Measurements from ENCODE around the gene PRRX2. TPM values are rescaled to one million over a fixed set of nuclear protein-coding genes. Genes with fewer than 3 reads are reported as not detected.

The PRRX2 gene
- total RNA-seq, 1 donor from 2014 or later, result 10.1 TPM

DNA sequence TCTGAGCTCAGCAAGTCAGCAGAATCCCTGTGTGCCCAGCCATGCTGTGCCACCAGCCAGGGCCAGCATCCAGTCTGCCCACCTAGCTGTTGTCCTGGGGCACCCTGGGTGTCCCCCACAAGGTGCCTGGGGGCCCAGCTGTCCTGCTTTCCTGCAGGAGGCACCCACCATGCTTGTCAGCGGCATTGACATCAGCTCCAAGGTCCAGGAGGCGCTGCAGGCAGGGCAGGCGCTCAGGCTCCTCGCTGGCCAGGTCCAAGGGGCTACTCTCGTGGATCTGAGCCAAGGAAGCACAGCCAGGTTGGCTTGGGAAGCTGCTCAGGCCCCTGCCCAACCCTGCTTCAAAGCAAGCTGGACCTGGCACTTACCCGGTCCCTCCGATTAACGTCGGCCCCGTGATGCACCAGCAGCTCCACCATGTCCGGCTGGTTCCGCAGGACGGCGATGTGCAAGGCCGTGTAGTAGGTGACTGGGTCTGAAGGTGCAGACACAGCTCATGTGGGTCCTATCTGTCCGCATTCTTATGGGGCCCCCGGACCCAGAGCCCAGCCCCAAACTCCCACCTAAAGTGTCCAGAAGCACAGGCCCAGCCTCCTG lies 26.3 kb upstream of the PRRX2 start:
- Mint-ChIP-seq H3K4me1 (peaks cover 26% of the 10 kb centered on the region), H3K36me3 (peaks cover 18% of the 10 kb centered on the region), H3K27ac (peak overlapping the region; percentile 92), H3K4me3 (no peak overlapping the region), H3K27me3 (ENCODE audit: low read depth) (no peaks in the 10 kb centered on the region), H3K9me3 (no peaks in the 10 kb centered on the region)
- TF ChIP-seq, protein P1, sequence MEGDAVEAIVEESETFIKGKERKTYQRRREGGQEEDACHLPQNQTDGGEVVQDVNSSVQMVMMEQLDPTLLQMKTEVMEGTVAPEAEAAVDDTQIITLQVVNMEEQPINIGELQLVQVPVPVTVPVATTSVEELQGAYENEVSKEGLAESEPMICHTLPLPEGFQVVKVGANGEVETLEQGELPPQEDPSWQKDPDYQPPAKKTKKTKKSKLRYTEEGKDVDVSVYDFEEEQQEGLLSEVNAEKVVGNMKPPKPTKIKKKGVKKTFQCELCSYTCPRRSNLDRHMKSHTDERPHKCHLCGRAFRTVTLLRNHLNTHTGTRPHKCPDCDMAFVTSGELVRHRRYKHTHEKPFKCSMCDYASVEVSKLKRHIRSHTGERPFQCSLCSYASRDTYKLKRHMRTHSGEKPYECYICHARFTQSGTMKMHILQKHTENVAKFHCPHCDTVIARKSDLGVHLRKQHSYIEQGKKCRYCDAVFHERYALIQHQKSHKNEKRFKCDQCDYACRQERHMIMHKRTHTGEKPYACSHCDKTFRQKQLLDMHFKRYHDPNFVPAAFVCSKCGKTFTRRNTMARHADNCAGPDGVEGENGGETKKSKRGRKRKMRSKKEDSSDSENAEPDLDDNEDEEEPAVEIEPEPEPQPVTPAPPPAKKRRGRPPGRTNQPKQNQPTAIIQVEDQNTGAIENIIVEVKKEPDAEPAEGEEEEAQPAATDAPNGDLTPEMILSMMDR (IDR thresholded peaks at IDR 0.05; ENCODE audit: unreplicated experiment), result no peak
- no peak for DNase-seq (ENCODE audit: low spot score in 2 of 2, unreplicated experiment in 2 of 2)

- no peaks in the 10 kb centered on the region for H3K9me3 Mint-ChIP-seq
- TF ChIP-seq, protein P1 (IDR thresholded peaks at IDR 0.05; ENCODE audit: unreplicated experiment), result no peak
- peak overlapping the region; percentile 92 for H3K27ac Mint-ChIP-seq
- no peak for DNase-seq (ENCODE audit: low spot score in 2 of 2, unreplicated experiment in 2 of 2)
- no peaks in the 10 kb centered on the region for H3K27me3 Mint-ChIP-seq (ENCODE audit: low read depth)
- peaks cover 18% of the 10 kb centered on the region for H3K36me3 Mint-ChIP-seq
- H3K4me1 Mint-ChIP-seq, result peaks cover 26% of the 10 kb centered on the region
- H3K4me3 Mint-ChIP-seq, result peak overlapping the region; percentile 70
Measured at GRCh38 chr9:129639756-129640085, 25.7 kb upstream of the PRRX2 start.

DNA sequence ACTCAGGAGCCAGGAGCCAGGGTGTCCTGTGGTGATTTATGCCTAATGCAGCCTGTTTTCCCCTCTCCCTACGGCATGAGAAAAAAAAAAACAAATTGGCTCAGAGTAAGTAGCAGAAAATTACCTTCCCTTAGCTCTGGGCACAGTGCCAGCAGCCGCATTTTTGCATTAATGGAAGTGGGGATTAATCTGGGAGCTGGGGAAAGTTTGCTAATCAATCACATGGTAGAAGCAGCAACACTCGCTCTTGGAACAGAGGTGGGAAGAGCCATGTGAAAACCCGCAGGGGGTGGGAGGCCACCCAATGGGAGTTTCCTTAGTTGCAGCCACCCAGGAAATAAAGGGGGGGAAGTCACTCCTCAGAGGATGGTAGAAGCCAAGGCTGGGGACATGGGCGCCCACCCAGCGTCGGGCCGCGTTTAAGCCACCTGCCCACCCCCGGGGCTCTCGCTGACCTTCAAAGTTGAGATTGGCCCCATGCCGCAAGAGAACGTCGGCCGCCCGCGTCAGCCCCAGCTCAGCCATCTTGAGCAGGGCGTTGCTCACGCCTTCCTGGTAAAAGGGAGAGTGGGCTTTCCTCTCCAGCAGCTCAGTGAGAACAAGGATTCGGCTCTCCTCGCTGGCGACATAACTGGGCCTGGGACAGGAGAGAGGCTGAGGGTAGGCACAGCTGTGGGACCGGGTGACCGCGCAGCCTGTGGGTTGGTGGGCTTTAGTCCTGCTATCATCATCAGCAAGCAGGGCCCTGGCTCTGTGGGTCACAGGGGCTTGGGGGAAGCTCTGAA lies 25.2 kb upstream of the PRRX2 start:
- no peaks in the 10 kb centered on the region for H3K9me3 Mint-ChIP-seq
- DNase-seq (ENCODE audit: low spot score in 2 of 2, unreplicated experiment in 2 of 2), result peak; percentile 76 to 88
- peak overlapping the region; percentile 92 for H3K27ac Mint-ChIP-seq
- TF ChIP-seq, protein P1 (IDR thresholded peaks at IDR 0.05; ENCODE audit: unreplicated experiment), result no peak
- peaks cover 26% of the 10 kb centered on the region for H3K4me1 Mint-ChIP-seq
- H3K27me3 Mint-ChIP-seq (ENCODE audit: low read depth), result no peaks in the 10 kb centered on the region
- peak overlapping the region; percentile 70 for H3K4me3 Mint-ChIP-seq
- peaks cover 13% of the 10 kb centered on the region for H3K36me3 Mint-ChIP-seq

DNA sequence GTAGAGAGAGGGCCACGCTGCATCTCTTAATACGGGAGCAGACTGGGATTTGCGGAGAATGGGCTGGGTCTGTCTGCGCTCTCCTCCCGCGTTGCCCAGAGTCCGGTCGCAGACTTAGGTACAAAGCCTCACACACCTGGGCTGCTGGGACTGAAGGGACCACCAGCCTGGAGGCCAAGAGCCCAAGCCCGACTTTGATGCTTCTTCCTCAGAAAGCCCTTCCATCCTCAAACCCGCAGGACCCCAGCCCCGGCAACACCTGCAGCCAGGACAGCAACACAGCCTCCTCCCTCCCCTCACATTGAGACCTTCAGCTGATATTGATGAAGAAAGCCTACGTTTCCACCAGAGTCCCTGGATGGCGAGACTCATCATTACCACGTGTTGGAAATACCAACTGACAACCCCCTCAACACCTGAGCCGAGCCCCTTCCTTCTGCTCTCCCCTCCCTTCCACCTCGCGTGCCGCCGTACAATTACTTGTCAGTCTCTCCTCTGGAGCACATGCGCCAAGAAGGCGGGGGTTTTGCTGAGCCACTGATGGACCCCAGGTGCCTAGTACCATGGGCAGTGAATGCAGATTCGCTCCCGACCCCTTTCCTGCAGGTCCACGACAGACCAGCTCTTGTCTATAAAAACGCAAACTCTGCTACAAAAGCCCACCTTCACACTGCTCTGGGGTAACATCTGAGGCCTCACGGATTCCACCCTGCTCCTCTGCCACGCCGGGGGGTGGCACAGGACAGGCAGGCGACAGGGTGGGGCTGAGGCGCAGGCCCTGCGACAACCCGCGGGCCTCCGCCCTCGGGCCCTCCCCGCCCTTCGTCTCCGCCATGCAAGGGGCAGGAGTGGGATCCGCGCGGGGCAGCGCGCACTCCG lies 24.3 kb upstream of the PRRX2 start:
- Mint-ChIP-seq H3K27ac (peak overlapping the region; percentile 92), H3K4me1 (peaks cover 26% of the 10 kb centered on the region), H3K27me3 (ENCODE audit: low read depth) (no peaks in the 10 kb centered on the region), H3K36me3 (peaks cover 12% of the 10 kb centered on the region), H3K9me3 (no peaks in the 10 kb centered on the region), H3K4me3 (peak overlapping the region; percentile 70)
- no peak for DNase-seq (ENCODE audit: low spot score in 2 of 2, unreplicated experiment in 2 of 2)
- TF ChIP-seq, protein P1 (IDR thresholded peaks at IDR 0.05; ENCODE audit: unreplicated experiment), result no peak

DNA sequence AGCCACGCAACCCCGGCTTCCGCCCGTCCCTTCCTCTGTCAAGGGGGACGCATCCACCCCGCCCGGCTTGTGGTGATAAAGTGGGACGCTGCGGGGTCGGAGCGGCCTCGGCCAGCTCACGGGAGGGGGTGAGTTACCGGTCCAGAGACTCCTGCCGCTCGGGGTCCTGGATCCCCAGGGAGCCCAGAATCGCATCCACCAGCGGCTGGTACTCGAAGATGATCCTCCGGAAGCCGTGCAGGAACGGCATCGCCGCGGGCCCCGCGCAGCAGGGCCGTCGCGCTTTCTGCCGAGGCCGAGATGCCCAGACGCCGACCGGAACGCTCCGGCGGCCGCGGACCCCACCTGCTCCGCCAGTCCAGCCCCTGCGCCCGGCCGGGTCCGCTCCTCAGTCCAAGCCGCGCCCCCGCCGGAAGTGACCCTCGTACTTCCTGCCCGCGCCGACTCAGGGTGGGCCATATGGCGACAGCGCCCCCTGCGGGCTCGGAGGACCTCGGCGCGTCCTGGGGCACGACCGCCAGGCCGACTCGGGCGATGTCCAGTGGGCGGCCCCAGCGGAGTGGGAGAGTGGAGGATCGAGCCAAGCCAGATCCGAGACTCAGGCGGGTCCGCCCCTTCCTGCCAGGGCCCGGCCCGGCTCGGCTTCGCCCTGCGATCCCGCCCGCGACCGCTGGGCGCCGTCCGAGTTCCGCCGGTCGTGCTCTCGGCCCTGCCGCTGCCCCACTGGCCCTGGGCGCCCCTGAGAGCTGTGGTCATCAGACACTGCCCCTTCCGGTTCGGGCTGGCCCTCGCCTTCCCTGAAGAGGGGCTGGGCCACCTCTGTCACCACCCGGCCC lies 23.5 kb upstream of the PRRX2 start, which contains the start of gene ASB6:
ASB6 (minus strand) TSS at position 402 of the 836 bp plus-strand sequence; CDS start at position 250, 152 bp downstream.
- peak; percentile 94 to 99 for DNase-seq (ENCODE audit: low spot score in 2 of 2, unreplicated experiment in 2 of 2)
- Mint-ChIP-seq H3K9me3 (peaks cover 6% of the 10 kb centered on the region), H3K4me1 (peaks cover 26% of the 10 kb centered on the region), H3K36me3 (peaks cover 12% of the 10 kb centered on the region), H3K27me3 (ENCODE audit: low read depth) (no peaks in the 10 kb centered on the region), H3K27ac (peak within 1 kb of the TSS; percentile 92), H3K4me3 (peak within 1 kb of the TSS; percentile 70)
- TF ChIP-seq, protein P1 (IDR thresholded peaks at IDR 0.05; ENCODE audit: unreplicated experiment), result peak; percentile 99
